Measurements from ENCODE around the gene MCFD2. TPM values are rescaled to one million over a fixed set of nuclear protein-coding genes. Genes with fewer than 3 reads are reported as not detected.

MCFD2 gene
- total RNA-seq, 1 donor from 2014 or later = 79.8 TPM

DNA sequence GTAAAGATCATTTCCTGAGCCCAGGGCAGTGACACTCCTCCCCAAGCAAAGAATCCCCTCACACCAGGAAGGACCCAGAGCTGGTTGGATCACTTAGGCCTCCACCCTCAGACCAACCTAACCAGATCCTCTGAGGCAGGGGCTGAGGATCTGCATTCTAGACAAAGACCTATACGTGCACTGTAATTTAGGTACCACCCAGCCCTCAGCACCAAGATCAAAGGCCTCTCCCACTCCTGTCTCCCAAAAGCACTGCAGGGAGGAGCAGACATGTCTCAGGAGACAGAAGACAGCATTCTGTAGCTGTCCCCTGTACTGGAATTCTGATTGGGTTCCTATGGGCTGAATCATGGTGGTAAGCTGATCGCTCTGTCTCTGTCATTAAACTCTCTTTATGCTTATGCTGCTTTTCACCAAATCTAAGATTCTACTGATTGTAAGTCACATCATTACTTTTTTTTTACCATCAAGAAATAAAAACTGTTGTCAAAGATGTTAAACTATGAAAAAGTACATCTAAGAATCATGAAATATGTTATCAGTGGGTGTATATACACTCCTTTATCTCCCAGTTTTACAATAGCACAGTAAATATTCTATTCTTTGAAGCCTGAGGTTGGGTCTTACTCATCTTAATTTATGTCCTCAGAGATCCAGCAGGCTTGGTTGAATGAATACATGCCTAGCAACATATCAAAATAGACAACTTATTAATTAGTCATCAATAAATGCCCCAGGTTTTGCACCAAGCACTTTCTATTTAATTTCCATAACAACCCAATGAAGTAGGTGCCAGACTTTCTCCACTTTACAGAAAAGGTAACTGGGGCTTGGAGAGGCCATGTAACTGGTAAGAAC is 28.3 kb downstream of the MCFD2 start:
- no peaks in the 10 kb centered on the region for H3K36me3 Mint-ChIP-seq (ENCODE audit: low read depth)
- no peak overlapping the region for H3K27ac Mint-ChIP-seq (ENCODE audit: unreplicated experiment)
- peaks cover 6% of the 10 kb centered on the region for H3K4me1 Mint-ChIP-seq
- DNase-seq (ENCODE audit: low read depth, low spot score) = no peak
- no peaks in the 10 kb centered on the region for H3K9me3 Mint-ChIP-seq
- H3K27me3 Mint-ChIP-seq (ENCODE audit: low read depth) = no peaks in the 10 kb centered on the region
- TF ChIP-seq, protein P1, sequence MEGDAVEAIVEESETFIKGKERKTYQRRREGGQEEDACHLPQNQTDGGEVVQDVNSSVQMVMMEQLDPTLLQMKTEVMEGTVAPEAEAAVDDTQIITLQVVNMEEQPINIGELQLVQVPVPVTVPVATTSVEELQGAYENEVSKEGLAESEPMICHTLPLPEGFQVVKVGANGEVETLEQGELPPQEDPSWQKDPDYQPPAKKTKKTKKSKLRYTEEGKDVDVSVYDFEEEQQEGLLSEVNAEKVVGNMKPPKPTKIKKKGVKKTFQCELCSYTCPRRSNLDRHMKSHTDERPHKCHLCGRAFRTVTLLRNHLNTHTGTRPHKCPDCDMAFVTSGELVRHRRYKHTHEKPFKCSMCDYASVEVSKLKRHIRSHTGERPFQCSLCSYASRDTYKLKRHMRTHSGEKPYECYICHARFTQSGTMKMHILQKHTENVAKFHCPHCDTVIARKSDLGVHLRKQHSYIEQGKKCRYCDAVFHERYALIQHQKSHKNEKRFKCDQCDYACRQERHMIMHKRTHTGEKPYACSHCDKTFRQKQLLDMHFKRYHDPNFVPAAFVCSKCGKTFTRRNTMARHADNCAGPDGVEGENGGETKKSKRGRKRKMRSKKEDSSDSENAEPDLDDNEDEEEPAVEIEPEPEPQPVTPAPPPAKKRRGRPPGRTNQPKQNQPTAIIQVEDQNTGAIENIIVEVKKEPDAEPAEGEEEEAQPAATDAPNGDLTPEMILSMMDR (conservative IDR thresholded peaks at IDR 0.05) = no peak
- no peak overlapping the region for H3K4me3 Mint-ChIP-seq

DNA sequence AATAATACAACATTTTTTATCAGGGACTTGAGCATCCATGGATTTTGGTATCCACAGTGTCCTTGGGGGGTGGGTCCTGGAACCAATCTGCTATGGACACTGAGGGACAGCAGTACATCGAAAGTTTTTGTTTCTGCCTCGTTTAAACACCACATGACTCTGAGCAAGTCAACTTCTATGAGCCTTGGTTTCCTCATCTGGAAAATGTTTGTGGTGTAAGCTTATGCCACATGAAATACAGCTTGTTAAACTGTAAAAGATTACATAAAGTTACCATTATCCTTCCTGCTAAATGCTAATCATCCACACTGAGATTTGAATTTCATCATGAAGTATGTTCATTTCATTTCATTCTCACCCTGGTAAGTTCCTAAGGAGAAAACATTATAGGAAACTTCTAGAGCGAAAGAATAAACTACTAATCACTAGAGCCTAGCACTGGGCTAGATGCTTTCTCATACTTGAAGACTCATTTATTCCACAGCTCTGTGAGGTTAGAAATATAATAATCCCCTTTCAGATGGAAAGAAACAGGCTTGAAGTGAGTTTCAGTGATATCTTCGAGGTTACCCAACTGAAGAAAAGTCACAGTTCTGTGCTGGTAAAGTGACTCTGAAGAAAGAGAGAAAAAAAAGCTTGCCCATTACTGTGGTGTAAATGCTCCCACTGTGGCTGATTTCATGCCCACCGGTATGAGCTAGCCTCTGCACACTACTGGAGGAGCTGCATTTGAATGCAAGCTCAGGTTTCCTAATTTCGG is 29.2 kb downstream of the MCFD2 start:
- Mint-ChIP-seq H3K36me3 (ENCODE audit: low read depth) (no peaks in the 10 kb centered on the region), H3K4me3 (no peak overlapping the region), H3K9me3 (no peaks in the 10 kb centered on the region), H3K27me3 (ENCODE audit: low read depth) (no peaks in the 10 kb centered on the region), H3K4me1 (peaks cover 6% of the 10 kb centered on the region), H3K27ac (ENCODE audit: unreplicated experiment) (no peak overlapping the region)
- TF ChIP-seq, protein P1 (conservative IDR thresholded peaks at IDR 0.05) = no peak
- no peak for DNase-seq (ENCODE audit: low read depth, low spot score)

DNA sequence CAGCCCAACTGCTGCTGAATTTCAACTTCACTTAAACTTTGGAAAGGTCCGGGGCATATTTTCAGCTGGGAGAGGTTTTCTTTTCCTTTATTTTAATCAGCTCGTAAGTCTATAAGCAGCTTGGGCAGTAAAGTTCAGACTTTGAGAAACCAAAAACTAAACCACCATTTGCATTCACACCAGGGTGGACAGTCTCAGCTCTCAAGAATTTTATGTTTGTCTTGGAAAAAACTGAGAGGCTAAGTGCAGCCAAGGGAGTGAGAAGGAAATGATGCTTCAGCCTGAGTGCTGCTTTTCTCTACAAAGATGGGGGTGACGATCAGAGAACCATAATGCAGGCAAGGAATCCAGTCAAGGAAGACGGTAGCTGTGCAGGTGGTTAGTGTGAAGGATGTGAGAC is 30.2 kb downstream of the MCFD2 start:
- DNase-seq (ENCODE audit: low read depth, low spot score) = no peak
- TF ChIP-seq, protein P1 (conservative IDR thresholded peaks at IDR 0.05) = no peak
- Mint-ChIP-seq H3K9me3 (no peaks in the 10 kb centered on the region), H3K27ac (ENCODE audit: unreplicated experiment) (no peak overlapping the region), H3K27me3 (ENCODE audit: low read depth) (no peaks in the 10 kb centered on the region), H3K36me3 (ENCODE audit: low read depth) (no peaks in the 10 kb centered on the region), H3K4me1 (peaks cover 6% of the 10 kb centered on the region), H3K4me3 (no peak overlapping the region)

DNA sequence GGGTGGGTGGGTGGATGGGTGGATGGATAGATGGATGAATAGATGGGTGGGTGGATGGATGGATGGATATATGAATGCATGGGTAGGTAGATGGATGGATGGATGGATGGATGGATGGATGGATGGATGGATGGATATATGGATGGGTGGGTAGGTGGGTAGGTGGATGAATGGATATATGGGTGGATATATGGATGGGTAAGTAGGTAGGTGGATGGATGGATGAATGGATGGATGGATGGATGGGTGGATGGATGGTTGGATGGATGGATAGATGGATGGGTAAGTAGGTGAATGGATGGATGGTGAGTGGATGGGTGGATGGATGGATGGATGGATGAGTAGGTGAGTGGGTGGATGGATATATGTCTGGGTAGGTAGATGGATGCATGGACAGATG is 36.1 kb downstream of the MCFD2 start:
- no peaks in the 10 kb centered on the region for H3K36me3 Mint-ChIP-seq (ENCODE audit: low read depth)
- H3K4me3 Mint-ChIP-seq = no peak overlapping the region
- TF ChIP-seq, protein P1 (conservative IDR thresholded peaks at IDR 0.05) = no peak
- DNase-seq (ENCODE audit: low read depth, low spot score) = no peak
- no peaks in the 10 kb centered on the region for H3K27me3 Mint-ChIP-seq (ENCODE audit: low read depth)
- H3K9me3 Mint-ChIP-seq = no peaks in the 10 kb centered on the region
- peaks cover 6% of the 10 kb centered on the region for H3K4me1 Mint-ChIP-seq
- H3K27ac Mint-ChIP-seq (ENCODE audit: unreplicated experiment) = no peak overlapping the region

DNA sequence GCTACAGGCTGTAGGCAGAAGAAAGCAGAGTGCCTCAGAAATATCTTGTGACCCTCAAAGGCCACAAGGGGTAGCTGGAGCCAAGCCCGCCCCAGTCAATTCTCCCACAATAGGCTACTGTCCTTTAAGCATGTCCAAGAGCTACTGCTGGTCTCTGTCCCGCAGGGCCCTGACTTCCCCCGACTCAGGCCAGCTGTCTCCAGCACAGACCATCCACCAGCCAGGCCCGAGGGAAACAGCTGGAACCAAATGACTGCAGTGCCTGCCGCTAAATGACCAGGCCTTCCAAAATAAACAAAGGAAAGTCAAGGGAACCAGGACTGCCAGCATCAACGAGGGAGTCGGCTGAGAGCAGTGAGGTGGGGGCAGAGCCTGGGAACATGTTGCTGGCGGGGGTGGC is 36.7 kb downstream of the MCFD2 start:
- Mint-ChIP-seq H3K27ac (ENCODE audit: unreplicated experiment) (no peak overlapping the region), H3K27me3 (ENCODE audit: low read depth) (no peaks in the 10 kb centered on the region), H3K4me1 (peaks cover 9% of the 10 kb centered on the region), H3K4me3 (no peak overlapping the region), H3K36me3 (ENCODE audit: low read depth) (no peaks in the 10 kb centered on the region), H3K9me3 (no peaks in the 10 kb centered on the region)
- TF ChIP-seq, protein P1 (conservative IDR thresholded peaks at IDR 0.05) = no peak
- peak; percentile 48 for DNase-seq (ENCODE audit: low read depth, low spot score)
